ENCODE results near the gene FHIT. TPM values are rescaled to one million over a fixed set of nuclear protein-coding genes. Genes with fewer than 3 reads are reported as not detected.

Gene FHIT
- total RNA-seq, 2 experiments from 2014 or later, result 86.0 to 90.6 TPM

- no peaks in the 10 kb centered on the region for H3K27me3 Mint-ChIP-seq
- H3K9me3 Mint-ChIP-seq, result no peaks in the 10 kb centered on the region
- no peak overlapping the region for H3K4me3 ChIP-seq (ENCODE audit: low read length)
- no peak overlapping the region for H3K27ac Mint-ChIP-seq
- ATAC-seq (ENCODE audit: poor library complexity) (no peak), DNase-seq (no peak)
- TF ChIP-seq, protein P1, sequence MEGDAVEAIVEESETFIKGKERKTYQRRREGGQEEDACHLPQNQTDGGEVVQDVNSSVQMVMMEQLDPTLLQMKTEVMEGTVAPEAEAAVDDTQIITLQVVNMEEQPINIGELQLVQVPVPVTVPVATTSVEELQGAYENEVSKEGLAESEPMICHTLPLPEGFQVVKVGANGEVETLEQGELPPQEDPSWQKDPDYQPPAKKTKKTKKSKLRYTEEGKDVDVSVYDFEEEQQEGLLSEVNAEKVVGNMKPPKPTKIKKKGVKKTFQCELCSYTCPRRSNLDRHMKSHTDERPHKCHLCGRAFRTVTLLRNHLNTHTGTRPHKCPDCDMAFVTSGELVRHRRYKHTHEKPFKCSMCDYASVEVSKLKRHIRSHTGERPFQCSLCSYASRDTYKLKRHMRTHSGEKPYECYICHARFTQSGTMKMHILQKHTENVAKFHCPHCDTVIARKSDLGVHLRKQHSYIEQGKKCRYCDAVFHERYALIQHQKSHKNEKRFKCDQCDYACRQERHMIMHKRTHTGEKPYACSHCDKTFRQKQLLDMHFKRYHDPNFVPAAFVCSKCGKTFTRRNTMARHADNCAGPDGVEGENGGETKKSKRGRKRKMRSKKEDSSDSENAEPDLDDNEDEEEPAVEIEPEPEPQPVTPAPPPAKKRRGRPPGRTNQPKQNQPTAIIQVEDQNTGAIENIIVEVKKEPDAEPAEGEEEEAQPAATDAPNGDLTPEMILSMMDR (IDR thresholded peaks at IDR 0.05), result no peak
- peaks cover 78% of the 10 kb centered on the region for H3K4me1 Mint-ChIP-seq (ENCODE audit: low read depth)
- POLR2A ChIA-PET, result no interaction called here
- peaks cover 73% of the 10 kb centered on the region for H3K36me3 Mint-ChIP-seq (ENCODE audit: low read depth)
- peaks cover 3% of the 10 kb centered on the region for H3K36me3 ChIP-seq (ENCODE audit: insufficient read depth, low read length)
- no peak overlapping the region for H3K27ac ChIP-seq (ENCODE audit: low read depth in 1 of 2, low read length in 2 of 2)
- no peaks in the 10 kb centered on the region for H3K9me3 ChIP-seq (ENCODE audit: control insufficient read depth in 1 of 2, insufficient read depth in 1 of 2, low read length in 2 of 2)
- CTCF ChIA-PET, result no interaction called here
- H3K4me1 ChIP-seq (ENCODE audit: insufficient read depth, low read length), result no peaks in the 10 kb centered on the region
- intact Hi-C loops (cut with DNase I, micrococcal nuclease), result no loop called here
- H3K27me3 ChIP-seq (ENCODE audit: control insufficient read depth in 1 of 2, insufficient read depth in 2 of 2, low read length in 2 of 2), result no peaks in the 10 kb centered on the region
- no peak overlapping the region for H3K4me3 Mint-ChIP-seq
Observed at GRCh38 chr3:59925946-59926345, 1325.3 kb downstream of the FHIT start.

GRCh38 chr3:59922192-59922591 is 1329.1 kb downstream of the FHIT start:
- no peaks in the 10 kb centered on the region for H3K9me3 Mint-ChIP-seq
- H3K9me3 ChIP-seq (ENCODE audit: control insufficient read depth in 1 of 2, insufficient read depth in 1 of 2, low read length in 2 of 2), result no peaks in the 10 kb centered on the region
- ATAC-seq (ENCODE audit: poor library complexity) (no peak), DNase-seq (no peak)
- peaks cover 82% of the 10 kb centered on the region for H3K36me3 Mint-ChIP-seq (ENCODE audit: low read depth)
- TF ChIP-seq, protein P1 (IDR thresholded peaks at IDR 0.05), result no peak
- peaks cover 8% of the 10 kb centered on the region for H3K4me1 ChIP-seq (ENCODE audit: insufficient read depth, low read length)
- H3K27ac ChIP-seq (ENCODE audit: low read depth in 1 of 2, low read length in 2 of 2), result no peak overlapping the region
- H3K27me3 Mint-ChIP-seq, result no peaks in the 10 kb centered on the region
- H3K4me3 Mint-ChIP-seq, result no peak overlapping the region
- intact Hi-C loops (cut with DNase I, micrococcal nuclease), result no loop called here
- H3K36me3 ChIP-seq (ENCODE audit: insufficient read depth, low read length), result peaks cover 5% of the 10 kb centered on the region
- CTCF ChIA-PET, result interaction anchor here (0.6 kb wide), 1 partner anchor 437 kb away, joined by 3 read pairs; no protein-coding TSS in a partner anchor
- POLR2A ChIA-PET, result no interaction called here
- no peaks in the 10 kb centered on the region for H3K27me3 ChIP-seq (ENCODE audit: control insufficient read depth in 1 of 2, insufficient read depth in 2 of 2, low read length in 2 of 2)
- peaks cover 88% of the 10 kb centered on the region for H3K4me1 Mint-ChIP-seq (ENCODE audit: low read depth)
- no peak overlapping the region for H3K27ac Mint-ChIP-seq
- no peak overlapping the region for H3K4me3 ChIP-seq (ENCODE audit: low read length)

GRCh38 chr3:59920822-59921221 is 1330.4 kb downstream of the FHIT start:
- peaks cover 8% of the 10 kb centered on the region for H3K4me1 ChIP-seq (ENCODE audit: insufficient read depth, low read length)
- TF ChIP-seq, protein P1 (IDR thresholded peaks at IDR 0.05), result no peak

More at GRCh38 chr3:59920822-59921221, 1330.4 kb downstream of the FHIT start:
- no peaks in the 10 kb centered on the region for H3K9me3 ChIP-seq (ENCODE audit: control insufficient read depth in 1 of 2, insufficient read depth in 1 of 2, low read length in 2 of 2)
- DNase-seq, result no peak
- no peak for ATAC-seq (ENCODE audit: poor library complexity)
- Mint-ChIP-seq H3K27ac (no peak overlapping the region), H3K36me3 (ENCODE audit: low read depth) (peaks cover 83% of the 10 kb centered on the region), H3K4me3 (no peak overlapping the region), H3K9me3 (no peaks in the 10 kb centered on the region), H3K27me3 (no peaks in the 10 kb centered on the region), H3K4me1 (ENCODE audit: low read depth) (peaks cover 76% of the 10 kb centered on the region)
- no peaks in the 10 kb centered on the region for H3K27me3 ChIP-seq (ENCODE audit: control insufficient read depth in 1 of 2, insufficient read depth in 2 of 2, low read length in 2 of 2)
- ChIA-PET POLR2A (no interaction called here), CTCF (no interaction called here)
- intact Hi-C loops (cut with DNase I, micrococcal nuclease), result no loop called here
- H3K36me3 ChIP-seq (ENCODE audit: insufficient read depth, low read length), result peaks cover 5% of the 10 kb centered on the region
- no peak overlapping the region for H3K27ac ChIP-seq (ENCODE audit: low read depth in 1 of 2, low read length in 2 of 2)
- no peak overlapping the region for H3K4me3 ChIP-seq (ENCODE audit: low read length)

All from CD4-positive, alpha-beta T cell (primary cell).